ENCODE measurements around the gene TMEM170A. TPM values are rescaled to one million over a fixed set of nuclear protein-coding genes. Genes with fewer than 3 reads are reported as not detected.

The TMEM170A gene
- total and polyA plus RNA-seq, 3 donors from 2014 or later = 42.2 to 54.2 (median 44.3) TPM

DNA sequence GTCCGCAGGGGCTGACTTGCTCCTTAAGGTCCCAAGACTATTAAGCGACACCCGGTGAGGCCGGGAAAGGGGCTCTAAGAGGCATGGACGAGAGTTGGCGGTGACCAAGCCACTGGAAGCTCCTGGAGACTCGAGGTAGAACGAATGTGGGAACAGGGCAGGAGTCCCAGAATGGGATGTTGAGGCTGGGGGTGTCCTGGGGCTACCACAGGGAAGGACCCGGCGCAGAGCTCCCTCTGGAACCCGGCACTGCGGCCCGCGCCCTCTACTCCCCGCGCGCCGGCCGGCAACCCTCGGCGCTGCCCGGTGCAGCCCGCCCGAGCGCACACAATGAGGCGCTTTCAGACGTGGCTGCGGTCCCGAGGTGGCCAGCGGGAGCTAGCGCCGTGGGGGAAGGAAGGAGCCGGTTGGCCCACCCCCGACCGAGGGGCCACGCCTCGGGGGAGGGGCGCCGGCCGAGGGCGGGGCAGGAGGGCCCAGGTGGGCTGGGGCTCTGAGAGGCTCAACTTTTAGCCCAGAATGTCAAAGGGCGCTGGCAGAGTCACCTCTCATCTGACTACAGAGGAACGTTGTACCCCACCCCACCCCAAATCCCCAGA is 30.7 kb upstream of the TMEM170A start, which contains the start of gene CHST6:
Gene CHST6 (minus strand): TSS at position 366 of the 599 bp plus-strand sequence. CDS start 15,613 bp downstream, outside the sequence.
- peak; percentile 63 for DNase-seq
- WGBS, 2 donors = 4 to 20% methylated on average over 2 to 32 of the region's 43 CpGs
- H3K27ac ChIP-seq = no peak within 1 kb of the TSS
- H3K4me1 ChIP-seq = no peaks in the 10 kb centered on the region
- no peaks in the 10 kb centered on the region for H3K36me3 ChIP-seq (ENCODE audit: low read depth, missing control alignments)
- no peaks in the 10 kb centered on the region for H3K9me3 ChIP-seq
- H3K27me3 ChIP-seq = no peaks in the 10 kb centered on the region
- TF ChIP-seq, protein P1, sequence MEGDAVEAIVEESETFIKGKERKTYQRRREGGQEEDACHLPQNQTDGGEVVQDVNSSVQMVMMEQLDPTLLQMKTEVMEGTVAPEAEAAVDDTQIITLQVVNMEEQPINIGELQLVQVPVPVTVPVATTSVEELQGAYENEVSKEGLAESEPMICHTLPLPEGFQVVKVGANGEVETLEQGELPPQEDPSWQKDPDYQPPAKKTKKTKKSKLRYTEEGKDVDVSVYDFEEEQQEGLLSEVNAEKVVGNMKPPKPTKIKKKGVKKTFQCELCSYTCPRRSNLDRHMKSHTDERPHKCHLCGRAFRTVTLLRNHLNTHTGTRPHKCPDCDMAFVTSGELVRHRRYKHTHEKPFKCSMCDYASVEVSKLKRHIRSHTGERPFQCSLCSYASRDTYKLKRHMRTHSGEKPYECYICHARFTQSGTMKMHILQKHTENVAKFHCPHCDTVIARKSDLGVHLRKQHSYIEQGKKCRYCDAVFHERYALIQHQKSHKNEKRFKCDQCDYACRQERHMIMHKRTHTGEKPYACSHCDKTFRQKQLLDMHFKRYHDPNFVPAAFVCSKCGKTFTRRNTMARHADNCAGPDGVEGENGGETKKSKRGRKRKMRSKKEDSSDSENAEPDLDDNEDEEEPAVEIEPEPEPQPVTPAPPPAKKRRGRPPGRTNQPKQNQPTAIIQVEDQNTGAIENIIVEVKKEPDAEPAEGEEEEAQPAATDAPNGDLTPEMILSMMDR (IDR thresholded peaks at IDR 0.05) = no peak
- no peak for TF ChIP-seq POLR2A (IDR thresholded peaks at IDR 0.05)
- intact Hi-C loops (cut with DNase I; ENCODE audit: low total_unique reads) = no loop called here
- H3K4me3 ChIP-seq = peak within 1 kb of the TSS; percentile 30 to 39

DNA sequence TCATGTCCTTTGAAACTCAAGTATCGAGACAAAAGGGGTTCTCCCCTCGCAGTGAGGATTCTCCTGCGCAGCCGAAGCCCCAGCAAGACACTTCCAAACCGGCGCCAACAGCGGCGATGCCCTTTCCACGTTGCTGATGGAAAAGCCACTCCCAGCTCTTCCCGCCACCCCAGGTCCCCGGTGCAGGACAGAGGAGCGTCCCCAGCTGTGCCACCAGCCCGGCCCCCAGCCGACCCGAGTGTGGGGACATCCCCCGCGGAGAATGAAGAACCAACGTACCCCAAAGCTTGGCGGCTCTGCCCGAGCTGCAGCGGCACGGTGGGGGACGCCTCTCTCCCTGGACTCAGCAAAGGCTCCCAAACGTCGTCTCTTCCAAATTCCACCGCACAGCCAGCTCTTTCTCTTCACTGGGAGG is 30.2 kb upstream of the TMEM170A start:
- WGBS, 2 donors = 3 to 7% methylated on average over 13 to 26 of the region's 26 CpGs
- H3K9me3 ChIP-seq = no peaks in the 10 kb centered on the region
- peak overlapping the region; percentile 30 to 39 for H3K4me3 ChIP-seq
- TF ChIP-seq, protein P1 (IDR thresholded peaks at IDR 0.05) = no peak
- TF ChIP-seq POLR2A (IDR thresholded peaks at IDR 0.05) = no peak
- H3K27me3 ChIP-seq = no peaks in the 10 kb centered on the region
- H3K36me3 ChIP-seq (ENCODE audit: low read depth, missing control alignments) = no peaks in the 10 kb centered on the region
- DNase-seq = no peak
- intact Hi-C loops (cut with DNase I; ENCODE audit: low total_unique reads) = no loop called here
- no peak overlapping the region for H3K27ac ChIP-seq
- H3K4me1 ChIP-seq = no peaks in the 10 kb centered on the region

DNA sequence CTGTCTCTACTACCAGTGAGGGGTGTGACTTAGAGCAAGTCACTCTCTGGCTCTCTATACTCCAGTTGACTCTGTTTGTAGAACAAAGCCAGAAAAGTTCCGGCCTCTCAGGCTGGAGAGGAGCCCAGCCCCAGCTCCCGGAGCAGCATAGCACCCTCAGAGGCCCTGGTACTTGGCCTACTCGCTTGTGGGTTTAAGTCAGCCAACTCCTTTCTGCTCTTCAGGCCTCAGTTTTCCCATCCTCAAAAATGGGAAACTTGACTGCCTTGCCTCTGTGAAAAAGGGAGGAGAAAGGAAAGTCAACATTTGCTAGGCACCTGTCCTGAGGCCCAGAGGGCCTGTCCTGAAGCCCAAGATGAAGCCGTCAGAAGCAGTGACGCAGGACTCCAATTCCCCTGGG is 29.7 kb upstream of the TMEM170A start:
- 38 to 50% methylated on average over 5 of the region's 5 CpGs for WGBS, 2 donors
- Histone ChIP-seq H3K9me3 (no peaks in the 10 kb centered on the region), H3K4me3 (peak overlapping the region in 1 of 2 donors; percentile 30), H3K27ac (no peak overlapping the region), H3K36me3 (ENCODE audit: low read depth, missing control alignments) (no peaks in the 10 kb centered on the region), H3K27me3 (no peaks in the 10 kb centered on the region), H3K4me1 (no peaks in the 10 kb centered on the region)
- TF ChIP-seq, protein P1 (IDR thresholded peaks at IDR 0.05) = no peak
- TF ChIP-seq POLR2A (IDR thresholded peaks at IDR 0.05) = no peak
- intact Hi-C loops (cut with DNase I; ENCODE audit: low total_unique reads) = no loop called here
- no peak for DNase-seq

DNA sequence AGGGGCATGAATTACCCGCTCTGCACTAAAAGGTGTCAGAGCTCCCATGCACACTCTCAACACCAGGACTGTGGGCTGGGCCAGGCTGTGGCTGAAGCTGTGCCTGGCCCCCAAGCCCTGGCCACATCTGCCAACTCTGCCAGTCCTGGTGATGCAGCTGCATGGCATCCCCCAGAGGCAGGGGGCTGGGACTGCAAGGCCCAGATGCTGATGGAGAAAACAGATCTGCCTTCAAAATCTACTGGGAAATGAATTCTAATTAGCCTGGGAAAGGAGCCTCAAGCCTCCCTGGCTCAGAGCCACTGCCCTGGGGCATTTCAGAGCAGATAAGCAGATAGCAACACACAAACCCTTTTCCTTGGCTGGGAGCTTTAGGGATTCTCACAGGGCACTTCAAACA is 27.4 kb upstream of the TMEM170A start:
- no peak for DNase-seq
- intact Hi-C loops (cut with DNase I; ENCODE audit: low total_unique reads) = no loop called here
- 93% methylated on average over 1 of the region's 1 CpG; no CpG with 5 or more reads in 1 of the 2 donors for WGBS, 2 donors
- Histone ChIP-seq H3K4me1 (peaks cover 4% of the 10 kb centered on the region), H3K27me3 (no peaks in the 10 kb centered on the region), H3K9me3 (no peaks in the 10 kb centered on the region), H3K27ac (no peak overlapping the region), H3K36me3 (ENCODE audit: low read depth, missing control alignments) (no peaks in the 10 kb centered on the region), H3K4me3 (no peak overlapping the region)
- TF ChIP-seq, protein P1 (IDR thresholded peaks at IDR 0.05) = no peak
- no peak for TF ChIP-seq POLR2A (IDR thresholded peaks at IDR 0.05)

DNA sequence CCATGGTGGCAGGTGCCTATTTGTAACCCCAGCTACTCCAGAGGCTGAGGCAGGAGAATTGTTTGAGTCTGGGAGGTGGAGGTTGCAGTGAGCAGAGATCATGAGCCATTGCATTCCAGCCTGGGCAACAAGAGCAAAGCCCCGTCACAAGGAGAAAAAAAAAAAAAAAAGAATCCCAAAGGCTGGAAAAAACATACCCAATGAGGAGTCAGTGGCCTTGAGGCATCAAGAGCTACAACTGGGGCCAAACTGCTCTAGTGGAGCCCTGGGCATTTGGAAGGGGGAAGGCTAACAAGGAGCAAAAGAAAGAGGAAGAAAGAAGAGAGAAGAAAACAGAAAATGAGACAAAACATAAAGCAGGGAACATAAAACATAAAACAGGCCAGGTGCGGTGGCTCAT is 23.8 kb upstream of the TMEM170A start:
- intact Hi-C loops (cut with DNase I; ENCODE audit: low total_unique reads) = no loop called here
- H3K4me1 ChIP-seq = peaks cover 4% of the 10 kb centered on the region
- 72 to 76% methylated on average over 2 of the region's 2 CpGs for WGBS, 2 donors

More for the DNA sequence above, 23.8 kb upstream of the TMEM170A start:
- H3K9me3 ChIP-seq = no peaks in the 10 kb centered on the region
- TF ChIP-seq POLR2A (IDR thresholded peaks at IDR 0.05) = no peak
- TF ChIP-seq, protein P1 (IDR thresholded peaks at IDR 0.05) = no peak
- no peak overlapping the region for H3K27ac ChIP-seq
- no peak for DNase-seq
- no peaks in the 10 kb centered on the region for H3K36me3 ChIP-seq (ENCODE audit: low read depth, missing control alignments)
- no peak overlapping the region for H3K4me3 ChIP-seq
- H3K27me3 ChIP-seq = no peaks in the 10 kb centered on the region
